T-helper 2 cell treated with Interferon-gamma antibody and Interleukin-4, amounts not matched to agents 5 μg/mL and 100 μg/mL, for 36 hours (primary cell): ENCODE data around the gene CHEK2.

Source experiments
- DNase-seq: peaks from one replicate; pipeline ENCODE4 v3.0.0; 2021; ENCODE audit warnings: low spot score
- H3K27ac Mint-ChIP-seq: one replicate; pipeline ENCODE4 v1.8.0; 2021; ENCODE audit warnings: mild to moderate bottlenecking, mixed read lengths
- H3K27me3 Mint-ChIP-seq: one replicate; pipeline ENCODE4 v1.8.0; 2021; ENCODE audit warnings: low read depth, mixed read lengths
- H3K36me3 Mint-ChIP-seq: one replicate; pipeline ENCODE4 v1.8.0; 2021; ENCODE audit warnings: low read depth, mixed read lengths
- H3K4me1 Mint-ChIP-seq: one replicate; pipeline ENCODE4 v1.8.0; 2021; ENCODE audit warnings: low read depth, mixed read lengths
- H3K4me3 Mint-ChIP-seq: one replicate; pipeline ENCODE4 v1.8.0; 2022; ENCODE audit warnings: mild to moderate bottlenecking, moderate library complexity, mixed read lengths
- H3K9me3 Mint-ChIP-seq: one replicate; pipeline ENCODE4 v1.8.0; 2021; ENCODE audit warnings: mixed read lengths

CHEK2 gene

GRCh38 chr22:28728621-28729313 lies 12.9 kb downstream of the CHEK2 start:
- Mint-ChIP-seq H3K4me3 (no peak overlapping the region), H3K27me3 (no peaks in the 10 kb centered on the region), H3K36me3 (peaks cover 37% of the 10 kb centered on the region), H3K9me3 (no peaks in the 10 kb centered on the region), H3K27ac (no peak overlapping the region), H3K4me1 (no peaks in the 10 kb centered on the region)
- DNase-seq: no peak

- DNase-seq: no peak
- Mint-ChIP-seq H3K9me3 (no peaks in the 10 kb centered on the region), H3K36me3 (peaks cover 36% of the 10 kb centered on the region), H3K4me1 (no peaks in the 10 kb centered on the region), H3K27me3 (no peaks in the 10 kb centered on the region), H3K4me3 (no peak overlapping the region), H3K27ac (no peak overlapping the region)
Observed at GRCh38 chr22:28728002-28728401, 13.6 kb downstream of the CHEK2 start.

GRCh38 chr22:28718044-28718443 lies 23.6 kb downstream of the CHEK2 start:
- H3K4me3 Mint-ChIP-seq: no peak overlapping the region
- H3K27ac Mint-ChIP-seq: no peak overlapping the region
- peaks cover 5% of the 10 kb centered on the region for H3K9me3 Mint-ChIP-seq
- no peaks in the 10 kb centered on the region for H3K27me3 Mint-ChIP-seq
- peaks cover 47% of the 10 kb centered on the region for H3K36me3 Mint-ChIP-seq
- peaks cover 15% of the 10 kb centered on the region for H3K4me1 Mint-ChIP-seq
- DNase-seq: no peak

GRCh38 chr22:28716686-28717085 lies 24.9 kb downstream of the CHEK2 start:
- Mint-ChIP-seq H3K4me3 (no peak overlapping the region), H3K27ac (no peak overlapping the region), H3K27me3 (no peaks in the 10 kb centered on the region), H3K36me3 (peaks cover 55% of the 10 kb centered on the region), H3K4me1 (peaks cover 21% of the 10 kb centered on the region), H3K9me3 (peaks cover 5% of the 10 kb centered on the region)
- DNase-seq: no peak

DNA sequence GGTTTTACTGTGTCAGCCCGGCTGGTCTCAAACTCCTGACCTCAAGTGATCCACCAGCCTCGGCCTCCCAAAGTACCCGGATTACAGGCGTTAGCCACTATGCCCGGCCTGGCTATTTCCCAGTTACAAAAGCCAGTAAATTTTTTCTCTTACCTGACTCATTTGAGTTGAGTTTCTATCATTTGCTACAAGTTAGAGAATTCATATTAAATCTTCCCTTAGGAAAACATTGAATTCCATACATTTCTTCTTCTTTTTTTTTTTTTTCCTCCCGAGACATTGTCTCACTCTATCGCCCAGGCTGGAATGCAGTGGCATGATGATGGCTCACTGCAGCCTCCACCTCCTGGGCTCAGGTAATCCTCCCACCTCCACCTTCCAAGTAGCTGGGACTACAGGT lies 26.0 kb downstream of the CHEK2 start:
- Mint-ChIP-seq H3K36me3 (peaks cover 57% of the 10 kb centered on the region), H3K4me1 (peaks cover 21% of the 10 kb centered on the region), H3K4me3 (no peak overlapping the region), H3K27ac (no peak overlapping the region), H3K9me3 (peaks cover 5% of the 10 kb centered on the region), H3K27me3 (no peaks in the 10 kb centered on the region)
- no peak for DNase-seq

DNA sequence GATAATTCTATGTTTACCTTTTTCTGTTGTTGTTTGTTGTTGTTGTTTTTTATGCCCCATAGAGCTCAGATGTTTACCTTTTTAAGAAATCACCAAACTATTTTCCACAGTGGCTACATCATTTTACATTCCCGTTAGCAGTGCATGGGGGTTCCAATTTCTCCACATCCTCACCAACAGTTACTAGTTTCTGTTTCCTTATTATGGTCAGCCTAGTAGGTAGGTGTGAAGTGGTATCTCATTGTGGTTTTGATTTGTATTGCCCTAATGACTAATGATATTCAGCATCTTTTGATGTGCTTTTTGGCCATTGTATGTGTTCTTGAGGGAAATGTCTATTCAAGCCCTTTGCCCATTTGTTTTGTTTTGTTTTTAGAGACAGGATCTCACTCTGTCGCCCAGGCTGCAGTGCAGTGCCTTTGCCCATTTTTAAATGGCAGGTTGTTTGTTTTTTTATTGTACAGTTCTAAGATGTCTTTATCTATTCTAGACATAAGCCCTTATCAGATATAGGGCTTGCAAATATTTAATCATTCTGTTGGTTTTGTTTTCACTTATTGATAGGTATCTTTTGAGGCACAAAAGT lies 27.5 kb downstream of the CHEK2 start:
- no peak overlapping the region for H3K27ac Mint-ChIP-seq
- DNase-seq: no peak
- peaks cover 5% of the 10 kb centered on the region for H3K9me3 Mint-ChIP-seq
- no peak overlapping the region for H3K4me3 Mint-ChIP-seq
- no peaks in the 10 kb centered on the region for H3K27me3 Mint-ChIP-seq
- peaks cover 21% of the 10 kb centered on the region for H3K4me1 Mint-ChIP-seq
- H3K36me3 Mint-ChIP-seq: peaks cover 51% of the 10 kb centered on the region

DNA sequence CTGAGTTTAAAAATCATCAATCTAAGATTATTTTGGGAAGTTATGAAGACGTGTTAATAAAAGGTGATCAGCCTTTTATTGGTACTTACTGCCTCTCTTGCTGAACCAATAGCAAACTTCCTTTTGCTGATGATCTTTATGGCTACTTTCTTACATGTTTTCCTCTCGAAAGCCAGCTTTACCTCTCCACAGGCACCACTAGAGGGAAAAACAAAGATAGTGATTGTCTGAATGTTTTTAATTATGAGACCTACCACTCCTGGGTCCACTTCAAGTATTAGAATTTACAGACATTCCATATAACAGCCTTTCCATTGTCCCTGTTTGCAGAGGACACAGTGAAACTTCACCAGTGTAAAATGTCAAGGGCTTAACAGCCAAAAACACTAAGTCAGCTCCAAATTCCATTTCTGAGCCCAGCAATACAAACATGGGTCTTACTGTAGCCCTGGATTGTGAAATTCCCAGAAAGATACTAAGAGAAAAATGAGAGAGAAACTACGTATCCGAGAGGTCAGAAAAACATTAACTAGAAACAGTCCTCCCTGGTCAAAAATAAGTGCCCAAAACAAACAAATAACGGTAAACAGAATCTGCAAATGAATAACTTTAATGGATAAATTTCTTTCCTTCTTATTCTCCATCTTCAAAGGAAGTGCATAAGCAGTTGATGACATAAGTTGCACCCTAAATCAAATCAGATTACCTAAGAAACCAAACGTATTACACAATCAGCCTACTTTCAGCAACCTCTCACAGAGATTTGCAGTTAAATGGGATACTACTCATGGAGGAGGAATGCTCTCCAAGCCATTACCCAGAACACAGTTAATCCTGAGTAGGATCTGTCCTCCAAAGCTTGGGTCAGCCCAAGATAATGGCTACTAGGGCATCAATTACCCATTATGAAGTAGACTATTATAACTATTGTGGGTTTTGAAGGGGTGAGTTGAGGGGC lies 29.5 kb downstream of the CHEK2 start:
- Mint-ChIP-seq H3K4me3 (no peak overlapping the region), H3K4me1 (peaks cover 17% of the 10 kb centered on the region), H3K27me3 (no peaks in the 10 kb centered on the region), H3K36me3 (peaks cover 49% of the 10 kb centered on the region), H3K27ac (no peak overlapping the region), H3K9me3 (no peaks in the 10 kb centered on the region)
- DNase-seq: no peak

DNA sequence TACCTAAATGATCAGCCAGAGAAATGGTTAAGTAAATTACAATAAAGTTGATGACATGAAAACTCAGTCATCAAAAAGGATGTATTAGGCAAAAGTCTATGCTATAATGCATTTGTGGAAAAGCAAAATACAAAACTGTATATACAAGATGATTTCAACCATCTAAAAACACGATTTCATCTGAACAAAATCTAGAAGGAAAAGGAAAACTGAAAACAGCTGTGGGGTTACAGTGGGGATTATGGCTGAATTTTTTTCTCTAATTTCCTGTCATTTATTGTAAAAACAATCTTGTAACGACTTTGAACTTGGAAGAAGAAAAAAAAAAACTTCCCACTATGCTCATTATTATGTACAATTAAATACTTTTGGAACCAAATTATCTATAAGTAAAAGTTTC lies 30.3 kb downstream of the CHEK2 start:
- H3K36me3 Mint-ChIP-seq: peaks cover 46% of the 10 kb centered on the region
- H3K9me3 Mint-ChIP-seq: no peaks in the 10 kb centered on the region
- peaks cover 17% of the 10 kb centered on the region for H3K4me1 Mint-ChIP-seq
- DNase-seq: no peak
- no peaks in the 10 kb centered on the region for H3K27me3 Mint-ChIP-seq
- H3K27ac Mint-ChIP-seq: no peak overlapping the region
- H3K4me3 Mint-ChIP-seq: no peak overlapping the region

DNA sequence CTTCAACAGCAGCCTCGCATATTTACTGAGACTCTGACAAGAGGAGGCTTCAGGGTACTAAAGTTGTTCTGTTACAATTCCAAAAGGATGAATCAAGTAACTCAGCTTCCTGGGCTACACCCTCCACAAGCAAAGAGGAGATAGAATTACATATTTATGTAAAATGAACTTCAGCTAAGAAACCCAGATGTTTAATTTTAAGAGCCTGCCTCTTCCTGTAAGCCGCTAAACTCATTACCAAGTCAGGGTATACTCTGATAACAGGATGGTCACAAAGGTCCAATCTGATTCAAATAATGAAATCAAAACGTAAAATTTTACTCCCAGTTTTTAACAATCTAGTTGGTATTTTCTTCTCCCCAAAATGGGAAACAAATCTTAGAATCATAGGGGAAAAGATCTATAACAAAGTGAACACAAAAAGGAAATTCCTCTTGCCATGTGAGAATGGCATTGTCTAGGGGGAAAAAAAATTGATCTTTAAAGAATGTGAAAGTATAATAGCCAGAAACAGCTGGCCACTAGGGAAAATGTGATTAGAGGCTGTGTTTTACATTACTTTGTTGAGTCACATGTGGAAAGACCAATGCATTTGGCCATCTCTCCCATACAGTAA lies 30.9 kb downstream of the CHEK2 start:
- Mint-ChIP-seq H3K36me3 (peaks cover 48% of the 10 kb centered on the region), H3K27ac (no peak overlapping the region), H3K4me3 (no peak overlapping the region), H3K4me1 (peaks cover 16% of the 10 kb centered on the region), H3K27me3 (no peaks in the 10 kb centered on the region), H3K9me3 (no peaks in the 10 kb centered on the region)
- DNase-seq: no peak

DNA sequence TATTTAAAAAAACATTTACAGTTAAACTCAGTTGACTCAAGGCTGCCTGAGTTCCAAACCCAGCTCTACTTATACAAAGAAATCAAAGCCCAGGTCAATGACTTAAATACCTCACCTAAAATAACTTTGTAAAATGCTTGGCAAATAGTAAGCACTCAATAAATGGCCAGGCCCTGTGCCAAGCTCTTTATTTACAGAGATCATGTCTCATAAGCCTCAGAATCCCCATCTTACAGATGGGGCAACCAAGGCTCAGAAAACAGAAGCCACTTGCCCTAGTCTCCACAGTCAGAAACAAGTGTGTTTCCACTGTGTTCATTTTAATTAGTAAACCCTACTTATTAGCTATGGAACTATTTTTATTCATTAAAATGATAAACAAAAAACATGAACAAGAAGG lies 31.5 kb downstream of the CHEK2 start:
- Mint-ChIP-seq H3K27ac (no peak overlapping the region), H3K4me3 (no peak overlapping the region), H3K4me1 (peaks cover 15% of the 10 kb centered on the region), H3K36me3 (peaks cover 48% of the 10 kb centered on the region), H3K27me3 (no peaks in the 10 kb centered on the region), H3K9me3 (no peaks in the 10 kb centered on the region)
- no peak for DNase-seq

DNA sequence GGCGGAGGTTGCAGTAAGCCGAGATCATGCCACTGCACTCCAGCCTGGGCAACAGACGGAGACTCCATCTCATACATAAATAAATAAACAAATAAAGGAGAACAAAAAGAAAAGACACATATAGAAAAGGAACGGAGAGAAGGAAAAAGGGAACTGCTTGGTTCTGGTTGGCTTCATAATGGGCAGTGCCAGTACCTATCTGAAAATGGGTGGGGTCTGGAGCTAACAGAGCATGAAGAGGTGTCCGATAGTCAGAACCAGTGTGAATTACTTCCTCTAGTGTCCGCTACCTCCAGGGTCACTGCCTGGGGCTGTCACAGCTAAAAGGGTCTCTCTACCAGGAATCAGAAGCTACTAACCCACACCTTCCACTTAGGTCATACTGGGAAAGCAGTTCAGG lies 34.8 kb downstream of the CHEK2 start:
- DNase-seq: no peak
- H3K27me3 Mint-ChIP-seq: no peaks in the 10 kb centered on the region
- no peaks in the 10 kb centered on the region for H3K9me3 Mint-ChIP-seq
- H3K36me3 Mint-ChIP-seq: peaks cover 42% of the 10 kb centered on the region
- no peak overlapping the region for H3K4me3 Mint-ChIP-seq
- no peak overlapping the region for H3K27ac Mint-ChIP-seq
- peaks cover under 1% of the 10 kb centered on the region for H3K4me1 Mint-ChIP-seq

DNA sequence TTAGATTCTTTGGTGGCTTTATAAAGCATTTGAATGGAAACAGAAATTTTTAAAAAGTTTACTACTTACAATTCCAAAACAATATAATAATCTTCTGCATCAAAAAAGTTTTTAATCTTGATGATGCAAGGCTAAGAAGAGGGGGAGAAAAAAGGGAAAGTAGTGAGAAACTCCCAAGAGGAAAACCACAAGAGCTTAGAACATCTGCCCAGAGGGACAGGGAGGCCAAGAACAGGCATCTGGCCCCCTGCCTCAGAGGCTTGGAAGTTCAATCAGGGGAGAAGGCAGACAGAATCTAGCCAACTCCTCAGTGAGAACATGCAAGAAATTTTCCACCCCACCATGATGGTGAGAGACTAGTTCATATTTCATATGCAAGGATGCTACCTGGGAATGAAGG lies 38.2 kb downstream of the CHEK2 start:
- H3K27ac Mint-ChIP-seq: no peak overlapping the region
- H3K4me1 Mint-ChIP-seq: no peaks in the 10 kb centered on the region
- H3K36me3 Mint-ChIP-seq: peaks cover 32% of the 10 kb centered on the region
- no peaks in the 10 kb centered on the region for H3K9me3 Mint-ChIP-seq
- H3K27me3 Mint-ChIP-seq: no peaks in the 10 kb centered on the region
- no peak for DNase-seq
- no peak overlapping the region for H3K4me3 Mint-ChIP-seq

DNA sequence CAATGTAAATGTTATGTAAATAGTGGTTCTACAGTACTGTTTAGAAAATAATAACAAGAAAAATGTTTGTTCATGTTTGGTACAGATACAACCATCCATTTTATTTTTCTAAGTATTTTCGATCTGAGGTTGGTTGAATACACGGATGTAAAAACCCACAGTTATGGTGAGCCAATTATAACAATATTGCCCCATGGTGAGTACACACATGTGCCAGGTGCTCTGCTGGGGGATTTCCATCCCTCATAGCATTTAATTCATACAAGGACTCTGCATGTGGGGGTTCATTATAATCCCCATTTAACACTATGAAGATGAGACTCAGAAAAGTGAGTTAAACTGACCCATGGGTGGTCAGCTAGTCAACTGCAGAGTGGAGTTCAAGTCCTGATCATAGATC lies 38.7 kb downstream of the CHEK2 start:
- H3K4me1 Mint-ChIP-seq: no peaks in the 10 kb centered on the region
- H3K4me3 Mint-ChIP-seq: no peak overlapping the region
- H3K27me3 Mint-ChIP-seq: no peaks in the 10 kb centered on the region
- H3K9me3 Mint-ChIP-seq: no peaks in the 10 kb centered on the region
- H3K36me3 Mint-ChIP-seq: peaks cover 29% of the 10 kb centered on the region
- no peak overlapping the region for H3K27ac Mint-ChIP-seq
- no peak for DNase-seq
